WTC11 (cell line): ENCODE results near the gene PFKFB4. TPM values are rescaled to one million over a fixed set of nuclear protein-coding genes. Genes with fewer than 3 reads are reported as not detected.

ENCODE experiments used
- ATAC-seq: fragments of 200-7000 bp; cut with Tn5 transposase; 2 replicates; pipeline ENCODE4 v1.10.0; 2021; ENCODE audit warnings: mild to moderate bottlenecking, moderate library complexity
- CTCF ChIA-PET: fragments of 300-600 bp; sonication (Branson Sonifier 250); formaldehyde crosslinking; loops from one replicate; lab custom pipeline; 2021; ENCODE audit warnings: antibody characterized with exemption; lab: Charles Lee
- POLR2A ChIA-PET: fragments of 350-600 bp; sonication (Branson Sonifier 250); formaldehyde crosslinking; loops from one replicate; lab custom pipeline; 2021; ENCODE audit warnings: antibody characterized with exemption; lab: Charles Lee
- DNase-seq: peaks from one replicate; pipeline ENCODE4 v3.0.0; 2021; ENCODE audit warnings: low spot score
- H3K27ac Mint-ChIP-seq: 2 replicates; pipeline ENCODE4 v1.8.0; 2021; ENCODE audit warnings: mixed read lengths
- H3K27me3 Mint-ChIP-seq: 2 replicates; pipeline ENCODE4 v1.8.0; 2021; ENCODE audit warnings: low read depth, mild to moderate bottlenecking, moderate library complexity, mixed read lengths
- H3K36me3 Mint-ChIP-seq: 2 replicates; pipeline ENCODE4 v1.8.0; 2021; ENCODE audit warnings: mixed read lengths
- H3K4me1 Mint-ChIP-seq: 2 replicates; pipeline ENCODE4 v1.8.0; 2022; ENCODE audit warnings: mixed read lengths
- H3K4me3 Mint-ChIP-seq: 2 replicates; pipeline ENCODE4 v1.8.0; 2021; ENCODE audit warnings: mild to moderate bottlenecking, moderate library complexity, mixed read lengths
- H3K9me3 Mint-ChIP-seq: 2 replicates; pipeline ENCODE4 v1.8.0; 2021; ENCODE audit warnings: mixed read lengths
- ARID4B ChIP-seq: sonication (generic); formaldehyde crosslinking; IDR thresholded peaks from 2 replicates; pipeline ENCODE4 v1.8.0; 2023; ENCODE audit warnings: missing genetic modification reagents, mild to moderate bottlenecking, borderline replicate concordance
- CTCF ChIP-seq: fragments of 200-600 bp; IDR thresholded peaks from 2 replicates; pipeline ENCODE4 v1.8.0; 2022; ENCODE audit warnings: antibody characterized with exemption
- ELF4 ChIP-seq: sonication (generic); formaldehyde crosslinking; IDR thresholded peaks from 2 replicates; pipeline ENCODE4 v1.8.1; 2022; ENCODE audit warnings: low read depth, mild to moderate bottlenecking, moderate library complexity, missing genetic modification reagents
- ESRRA ChIP-seq: sonication (generic); formaldehyde crosslinking; IDR thresholded peaks from 2 replicates; pipeline ENCODE4 v1.8.1; 2022; ENCODE audit warnings: mild to moderate bottlenecking, missing genetic modification reagents, borderline replicate concordance
- ETV6 ChIP-seq: sonication (generic); formaldehyde crosslinking; IDR thresholded peaks from 2 replicates; pipeline ENCODE4 v1.8.1; 2022; ENCODE audit warnings: mild to moderate bottlenecking, missing genetic modification reagents
- FOXK1 ChIP-seq: sonication (generic); formaldehyde crosslinking; IDR thresholded peaks from 2 replicates; pipeline ENCODE4 v1.8.0; 2022; ENCODE audit warnings: mild to moderate bottlenecking, moderate library complexity, missing genetic modification reagents
- FOXP1 ChIP-seq: sonication (generic); formaldehyde crosslinking; IDR thresholded peaks from 2 replicates; pipeline ENCODE4 v1.8.0; 2022; ENCODE audit warnings: missing genetic modification reagents, mild to moderate bottlenecking, moderate library complexity, borderline replicate concordance
- GABPB1 ChIP-seq: sonication (generic); formaldehyde crosslinking; IDR thresholded peaks from 2 replicates; pipeline ENCODE4 v1.8.1; 2023; ENCODE audit warnings: mild to moderate bottlenecking, missing genetic modification reagents
- IRF1 ChIP-seq: sonication (generic); formaldehyde crosslinking; IDR thresholded peaks from 2 replicates; pipeline ENCODE4 v1.8.0; 2023; ENCODE audit warnings: missing genetic modification reagents
- KAT7 ChIP-seq: sonication (generic); formaldehyde crosslinking; IDR thresholded peaks from 2 replicates; pipeline ENCODE4 v1.8.1; 2023; ENCODE audit warnings: missing genetic modification reagents, mild to moderate bottlenecking, borderline replicate concordance
- MYBL2 ChIP-seq: sonication (generic); formaldehyde crosslinking; IDR thresholded peaks from 2 replicates; pipeline ENCODE4 v1.8.1; 2023; ENCODE audit warnings: mild to moderate bottlenecking, moderate library complexity, missing genetic modification reagents
- NFATC4 ChIP-seq: fragments of 250-450 bp; sonication (Bioruptor Pico); IDR thresholded peaks from 2 replicates; pipeline ENCODE4 v1.9.0; 2021; ENCODE audit warnings: mild to moderate bottlenecking
- NFE2L1 ChIP-seq: sonication (generic); formaldehyde crosslinking; IDR thresholded peaks from 2 replicates; pipeline ENCODE4 v1.8.1; 2023; ENCODE audit warnings: missing genetic modification reagents
- OVOL2 ChIP-seq: fragments of 250-450 bp; sonication (Bioruptor Pico); IDR thresholded peaks from 2 replicates; pipeline ENCODE4 v1.9.0; 2021; ENCODE audit warnings: mild to moderate bottlenecking, borderline replicate concordance
- PREB ChIP-seq: sonication (generic); formaldehyde crosslinking; IDR thresholded peaks from 2 replicates; pipeline ENCODE4 v1.8.1; 2022; ENCODE audit warnings: mild to moderate bottlenecking, missing genetic modification reagents, moderate library complexity, borderline replicate concordance
- SOX15 ChIP-seq: fragments of 250-450 bp; sonication (Bioruptor Pico); IDR thresholded peaks from 2 replicates; pipeline ENCODE4 v1.9.0; 2021; ENCODE audit warnings: mild to moderate bottlenecking
- USF1 ChIP-seq: sonication (generic); formaldehyde crosslinking; IDR thresholded peaks from 2 replicates; pipeline ENCODE4 v1.8.0; 2022; ENCODE audit warnings: mild to moderate bottlenecking, missing genetic modification reagents
- USF2 ChIP-seq: sonication (generic); formaldehyde crosslinking; IDR thresholded peaks from 2 replicates; pipeline ENCODE4 v1.8.1; 2023; ENCODE audit warnings: mild to moderate bottlenecking, missing genetic modification reagents, moderate library complexity
- ZNF263 ChIP-seq: sonication (generic); formaldehyde crosslinking; IDR thresholded peaks from 2 replicates; pipeline ENCODE4 v1.8.1; 2022; ENCODE audit warnings: low read depth, mild to moderate bottlenecking, moderate library complexity, missing genetic modification reagents
- ZNF396 ChIP-seq: fragments of 250-450 bp; sonication (Bioruptor Pico); IDR thresholded peaks from 2 replicates; pipeline ENCODE4 v1.8.0; 2021; ENCODE audit warnings: mild to moderate bottlenecking, moderate library complexity, borderline replicate concordance
- ZNF425 ChIP-seq: fragments of 250-450 bp; sonication (Bioruptor Pico); conservative IDR thresholded peaks from 2 replicates; pipeline ENCODE4 v1.9.0; 2021; ENCODE audit warnings: mild to moderate bottlenecking
- total RNA-seq: library from RNA; stranded (reverse); gene quantifications from 3 replicates; pipeline ENCODE4 v1.2.3, GENCODE V29; 2021

The PFKFB4 gene
- total RNA-seq, 1 experiment from 2014 or later = 18.0 TPM

GRCh38 chr3:48507256-48508061, 49.1 kb downstream of the PFKFB4 start (continued):
- TF ChIP-seq ESRRA (CRISPR knock-in tag) = no peak
- TF ChIP-seq NFE2L1 (CRISPR knock-in tag) = 0 out of 2 replicates have a peak, but pooled peaks have one; percentile 30
- TF ChIP-seq USF2 (CRISPR knock-in tag) = no peak
- TF ChIP-seq ARID4B (CRISPR knock-in tag) = peak; percentile 65; the same call in 1 of the 2 replicates
- TF ChIP-seq PREB = no peak
- no peak for TF ChIP-seq SOX15 (CRISPR knock-in tag)
- TF ChIP-seq IRF1 (CRISPR knock-in tag) = no peak
- TF ChIP-seq KAT7 = no peak
- TF ChIP-seq OVOL2 (CRISPR knock-in tag) = no peak
- TF ChIP-seq CTCF = 0 out of 2 replicates have a peak, but pooled peaks have one; percentile 17

GRCh38 chr3:48505968-48506504, 50.6 kb downstream of the PFKFB4 start:
- TF ChIP-seq ZNF425 (CRISPR knock-in tag) = no peak
- TF ChIP-seq FOXP1 (CRISPR knock-in tag) = no peak
- TF ChIP-seq ETV6 = no peak
- no peak for TF ChIP-seq NFATC4 (CRISPR knock-in tag)
- no peak for TF ChIP-seq USF1 (CRISPR knock-in tag)
- no peak for TF ChIP-seq ZNF263 (CRISPR knock-in tag)
- TF ChIP-seq MYBL2 (CRISPR knock-in tag) = no peak
- no peak for TF ChIP-seq NFE2L1 (CRISPR knock-in tag)
- no peak for TF ChIP-seq FOXK1 (CRISPR knock-in tag)
- no peak for TF ChIP-seq ELF4 (CRISPR knock-in tag)
- no peak for TF ChIP-seq GABPB1
- no peak for TF ChIP-seq ZNF396 (CRISPR knock-in tag)

More at GRCh38 chr3:48505968-48506504, 50.6 kb downstream of the PFKFB4 start:
- H3K27me3 Mint-ChIP-seq = no peaks in the 10 kb centered on the region; the same call in none of the 2 replicates
- H3K36me3 Mint-ChIP-seq = no peaks in the 10 kb centered on the region
- ChIA-PET POLR2A (no interaction called here), CTCF (interaction anchor here (1.9 to 9.1 kb wide), 2 partner anchors 32 to 70 kb away, joined by 32 to 168 read pairs; no protein-coding TSS in a partner anchor)
- H3K4me3 Mint-ChIP-seq = no peak overlapping the region
- no peak overlapping the region for H3K27ac Mint-ChIP-seq
- peaks cover 42% of the 10 kb centered on the region for H3K4me1 Mint-ChIP-seq
- DNase-seq (no peak), ATAC-seq (no peak)
- no peaks in the 10 kb centered on the region for H3K9me3 Mint-ChIP-seq
